MCF 10A (cell line): ENCODE results near the gene AGAP1. TPM values are rescaled to one million over a fixed set of nuclear protein-coding genes. Genes with fewer than 3 reads are reported as not detected.
A peak's percentile ranks its signal among the peaks of the same experiment; 100 is the strongest.

Experiments
- BruUV-seq: library from RNA; stranded (reverse); fragments of 400-500 nt; replicated peaks from 2 replicates; lab custom pipeline; 2021; lab: Mats Ljungman, UMichigan
- CTCF ChIA-PET: fragments of 300-600 bp; sonication (Branson Sonifier 250); formaldehyde crosslinking; extraction: SDS; loops from one replicate; lab custom pipeline; 2021; ENCODE audit warnings: antibody characterized with exemption, inconsistent platforms; lab: Yijun Ruan, JAX
- POLR2A ChIA-PET: fragments of 300-600, 350-650 bp; sonication (Branson Sonifier 250); formaldehyde crosslinking; extraction: SDS; loops from one replicate; lab custom pipeline; 2020; ENCODE audit warnings: antibody characterized with exemption, inconsistent platforms; lab: Yijun Ruan, JAX
- DNase-seq: peaks from one replicate; pipeline ENCODE4 v3.0.0-alpha.2; 2018; ENCODE audit not compliant: unreplicated experiment
- H3K27ac Mint-ChIP-seq: one replicate; pipeline ENCODE4 v1.8.0; 2022; ENCODE audit warnings: mild to moderate bottlenecking, low read depth, mixed read lengths; ENCODE audit not compliant: unreplicated experiment
- H3K27me3 Mint-ChIP-seq: one replicate; pipeline ENCODE4 v1.8.0; 2022; ENCODE audit warnings: mixed read lengths; ENCODE audit not compliant: insufficient read depth, unreplicated experiment
- H3K36me3 Mint-ChIP-seq: one replicate; pipeline ENCODE4 v1.8.0; 2022; ENCODE audit warnings: mild to moderate bottlenecking, moderate library complexity, mixed read lengths; ENCODE audit not compliant: insufficient read depth, unreplicated experiment
- H3K4me1 Mint-ChIP-seq: one replicate; pipeline ENCODE4 v1.8.0; 2022; ENCODE audit warnings: mixed read lengths; ENCODE audit not compliant: insufficient read depth, unreplicated experiment
- H3K4me3 Mint-ChIP-seq: one replicate; pipeline ENCODE4 v1.8.0; 2022; ENCODE audit warnings: mild to moderate bottlenecking, moderate library complexity, mixed read lengths; ENCODE audit not compliant: unreplicated experiment
- H3K9me3 Mint-ChIP-seq: one replicate; pipeline ENCODE4 v1.8.0; 2022; ENCODE audit warnings: mixed read lengths; ENCODE audit not compliant: unreplicated experiment
- CTCF ChIP-seq: fragments of 200-600 bp; IDR thresholded peaks from one replicate; pipeline ENCODE4 v1.8.0; 2022; ENCODE audit warnings: antibody characterized with exemption, mild to moderate bottlenecking; ENCODE audit not compliant: unreplicated experiment
- intact Hi-C: fragments of 100-400 bp; cut with micrococcal nuclease; formaldehyde crosslinking; loops from 2 replicates; pipeline ENCODE4 v1.14.1; 2022
- total RNA-seq: library from RNA; stranded (reverse); gene quantifications from 2 replicates; pipeline ENCODE4 v1.2.3, GENCODE V29; 2022

The AGAP1 gene
- total RNA-seq, 1 experiment from 2014 or later: 41.3 TPM

- intact Hi-C loops: no loop called here
- peak; percentile 29 for DNase-seq
- CTCF ChIA-PET: interaction anchor here (0.6 to 1.6 kb wide), 2 partner anchors 27 to 450 kb away, joined by 3 to 4 read pairs; no protein-coding TSS in a partner anchor
- Mint-ChIP-seq H3K27ac (no peak overlapping the region), H3K27me3 (no peaks in the 10 kb centered on the region), H3K36me3 (no peaks in the 10 kb centered on the region), H3K4me1 (peaks cover 8% of the 10 kb centered on the region), H3K4me3 (no peak overlapping the region), H3K9me3 (no peaks in the 10 kb centered on the region)
- no TSS peak for BruUV-seq
- POLR2A ChIA-PET: no interaction called here
- TF ChIP-seq CTCF: no peak
These were observed 74.0 kb downstream of the AGAP1 start for GRCh38 chr2:235567842-235568241.

- H3K27me3 Mint-ChIP-seq: no peaks in the 10 kb centered on the region
- TF ChIP-seq CTCF: no peak
- H3K4me3 Mint-ChIP-seq: no peak overlapping the region
- DNase-seq: peak; percentile 23
- no peaks in the 10 kb centered on the region for H3K36me3 Mint-ChIP-seq
- H3K27ac Mint-ChIP-seq: no peak overlapping the region
- no TSS peak for BruUV-seq
- CTCF ChIA-PET: interaction anchor here (0.7 to 1.0 kb wide), 2 partner anchors 17 to 25 kb away, joined by 3 to 4 read pairs; no protein-coding TSS in a partner anchor
- H3K9me3 Mint-ChIP-seq: no peaks in the 10 kb centered on the region
- POLR2A ChIA-PET: interaction anchor here (0.6 kb wide), 1 partner anchor 24 kb away, joined by 3 read pairs; no protein-coding TSS in a partner anchor
- H3K4me1 Mint-ChIP-seq: peaks cover 8% of the 10 kb centered on the region
- intact Hi-C loops: no loop called here
These were observed 74.6 kb downstream of the AGAP1 start for GRCh38 chr2:235568431-235568830.

- intact Hi-C loops: no loop called here
- CTCF ChIA-PET: no interaction called here
- peaks cover 8% of the 10 kb centered on the region for H3K4me1 Mint-ChIP-seq
- POLR2A ChIA-PET: no interaction called here
- H3K27ac Mint-ChIP-seq: no peak overlapping the region
- no peak for DNase-seq
- BruUV-seq: no TSS peak
- no peak overlapping the region for H3K4me3 Mint-ChIP-seq
- no peaks in the 10 kb centered on the region for H3K27me3 Mint-ChIP-seq
- TF ChIP-seq CTCF: no peak
- no peaks in the 10 kb centered on the region for H3K9me3 Mint-ChIP-seq
- H3K36me3 Mint-ChIP-seq: no peaks in the 10 kb centered on the region
These were observed 76.0 kb downstream of the AGAP1 start for GRCh38 chr2:235569837-235570236.

- no peaks in the 10 kb centered on the region for H3K9me3 Mint-ChIP-seq
- ChIA-PET CTCF (no interaction called here), POLR2A (no interaction called here)
- TF ChIP-seq CTCF: no peak
- no peak overlapping the region for H3K4me3 Mint-ChIP-seq
- DNase-seq: no peak
- no peak overlapping the region for H3K27ac Mint-ChIP-seq
- no peaks in the 10 kb centered on the region for H3K36me3 Mint-ChIP-seq
- intact Hi-C loops: no loop called here
- no TSS peak for BruUV-seq
- no peaks in the 10 kb centered on the region for H3K27me3 Mint-ChIP-seq
- H3K4me1 Mint-ChIP-seq: peaks cover 8% of the 10 kb centered on the region
These were observed 76.4 kb downstream of the AGAP1 start for GRCh38 chr2:235570256-235570655.
